GM18517 (cell line): ENCODE results near the gene TSSK1B.
"Not testable (repeated sequence)": the region's sequence is repeated elsewhere in the genome, so short reads cannot be mapped to it uniquely, and the experiment has no call there.

ENCODE experiments used
- ATAC-seq: cut with Tn5 transposase; IDR thresholded peaks from one replicate; pipeline ENCODE4 v1.9.1; 2021; ENCODE audit warnings: mild to moderate bottlenecking, moderate library complexity; ENCODE audit not compliant: unreplicated experiment

The TSSK1B gene

GRCh38 chr5:113404269-113404668 is 30.5 kb downstream of the TSSK1B start:
- ATAC-seq, result no peak

- ATAC-seq, result not testable (repeated sequence)
Measured at GRCh38 chr5:113397986-113398385, 36.8 kb downstream of the TSSK1B start.

- ATAC-seq, result no peak
Measured at GRCh38 chr5:113397046-113397445, 37.7 kb downstream of the TSSK1B start.

GRCh38 chr5:113394658-113395057 is 40.1 kb downstream of the TSSK1B start:
- no peak for ATAC-seq

GRCh38 chr5:113390224-113390623 is 44.6 kb downstream of the TSSK1B start:
- no peak for ATAC-seq

GRCh38 chr5:113389116-113389515 is 45.7 kb downstream of the TSSK1B start:
- no peak for ATAC-seq

GRCh38 chr5:113387844-113388243 is 46.9 kb downstream of the TSSK1B start:
- ATAC-seq, result no peak

- ATAC-seq, result no peak
Measured at GRCh38 chr5:113384782-113385285, 50.0 kb downstream of the TSSK1B start.

GRCh38 chr5:113382731-113383130 is 52.1 kb downstream of the TSSK1B start:
- ATAC-seq, result no peak
